Activated naive CD8-positive, alpha-beta T cell (primary cell): ENCODE data around the gene KLHL18.
A peak's percentile ranks its signal among the peaks of the same experiment; 100 is the strongest.
"Not testable (repeated sequence)": the region's sequence is repeated elsewhere in the genome, so short reads cannot be mapped to it uniquely, and the experiment has no call there.

Experiments
- H3K27ac Mint-ChIP-seq: one replicate; pipeline ENCODE4 v1.8.0; 2021; ENCODE audit warnings: mixed read lengths
- H3K27me3 Mint-ChIP-seq: one replicate; pipeline ENCODE4 v1.8.0; 2021; ENCODE audit warnings: mixed read lengths
- H3K36me3 Mint-ChIP-seq: one replicate; pipeline ENCODE4 v1.8.0; 2021; ENCODE audit warnings: mixed read lengths
- H3K4me1 Mint-ChIP-seq: one replicate; pipeline ENCODE4 v1.8.0; 2021; ENCODE audit warnings: low read depth, mixed read lengths
- H3K4me3 Mint-ChIP-seq: one replicate; pipeline ENCODE4 v1.8.0; 2021; ENCODE audit warnings: mild to moderate bottlenecking, mixed read lengths
- H3K9me3 Mint-ChIP-seq: one replicate; pipeline ENCODE4 v1.8.0; 2021; ENCODE audit warnings: low read depth, mixed read lengths

KLHL18 gene

DNA sequence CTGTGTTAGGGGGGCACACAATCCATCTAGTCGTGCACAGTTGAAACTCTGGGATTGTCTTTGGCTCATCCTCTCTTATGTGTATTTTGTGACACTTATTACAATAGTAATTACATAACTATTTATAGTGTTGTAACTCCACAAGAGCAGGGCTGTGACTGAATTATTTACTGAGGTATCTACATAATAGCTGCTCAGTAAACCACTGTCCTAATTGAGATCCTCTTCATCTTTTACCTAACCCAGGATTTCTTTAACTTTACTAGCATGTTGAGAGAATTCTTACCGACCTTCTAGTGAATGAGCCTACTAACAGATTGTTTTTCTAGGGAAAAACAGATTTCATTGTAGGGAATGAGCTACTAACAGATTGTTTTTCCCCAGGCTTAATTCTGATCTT lies 11.1 kb downstream of the KLHL18 start:
- H3K9me3 Mint-ChIP-seq, result no peaks in the 10 kb centered on the region
- no peaks in the 10 kb centered on the region for H3K27me3 Mint-ChIP-seq
- no peak overlapping the region for H3K27ac Mint-ChIP-seq
- peaks cover 27% of the 10 kb centered on the region for H3K36me3 Mint-ChIP-seq
- no peak overlapping the region for H3K4me3 Mint-ChIP-seq
- H3K4me1 Mint-ChIP-seq, result peaks cover 52% of the 10 kb centered on the region

DNA sequence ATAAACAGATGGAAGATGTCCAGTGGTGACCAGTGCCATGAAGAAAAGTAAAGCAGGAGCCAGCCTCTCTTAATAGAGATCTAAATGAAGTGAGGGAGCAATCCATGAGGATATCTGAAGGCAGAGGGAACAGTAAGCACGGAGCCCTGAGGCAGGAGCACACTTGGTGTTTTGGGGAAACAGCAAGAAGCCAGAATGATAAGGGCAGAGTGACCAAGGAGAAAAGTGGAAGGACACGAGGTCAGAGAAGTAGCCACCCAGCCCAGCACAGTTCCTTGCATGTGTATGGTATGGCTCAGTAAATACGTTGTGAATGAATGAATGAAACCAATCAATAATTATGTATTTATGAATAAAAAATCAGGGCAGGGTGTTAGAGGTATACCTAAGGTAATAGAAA lies 11.6 kb downstream of the KLHL18 start:
- Mint-ChIP-seq H3K9me3 (no peaks in the 10 kb centered on the region), H3K27me3 (no peaks in the 10 kb centered on the region), H3K27ac (no peak overlapping the region), H3K4me3 (no peak overlapping the region), H3K36me3 (peaks cover 24% of the 10 kb centered on the region), H3K4me1 (peaks cover 52% of the 10 kb centered on the region)

GRCh38 chr3:47295322-47295721 lies 12.6 kb downstream of the KLHL18 start:
- Mint-ChIP-seq H3K36me3 (peaks cover 18% of the 10 kb centered on the region), H3K4me3 (no peak overlapping the region), H3K9me3 (no peaks in the 10 kb centered on the region), H3K27ac (peak overlapping the region; percentile 54), H3K4me1 (peaks cover 51% of the 10 kb centered on the region), H3K27me3 (no peaks in the 10 kb centered on the region)

GRCh38 chr3:47295976-47296375 lies 13.2 kb downstream of the KLHL18 start:
- H3K36me3 Mint-ChIP-seq, result peaks cover 16% of the 10 kb centered on the region
- H3K27me3 Mint-ChIP-seq, result no peaks in the 10 kb centered on the region
- H3K27ac Mint-ChIP-seq, result no peak overlapping the region
- peaks cover 47% of the 10 kb centered on the region for H3K4me1 Mint-ChIP-seq
- no peak overlapping the region for H3K4me3 Mint-ChIP-seq
- H3K9me3 Mint-ChIP-seq, result no peaks in the 10 kb centered on the region

- Mint-ChIP-seq H3K9me3 (no peaks in the 10 kb centered on the region), H3K27me3 (no peaks in the 10 kb centered on the region), H3K4me3 (no peak overlapping the region), H3K4me1 (peaks cover 50% of the 10 kb centered on the region), H3K36me3 (peaks cover 18% of the 10 kb centered on the region), H3K27ac (no peak overlapping the region)
Measured at GRCh38 chr3:47296562-47297302, 14.0 kb downstream of the KLHL18 start.

GRCh38 chr3:47298439-47298838 lies 15.7 kb downstream of the KLHL18 start:
- peaks cover 29% of the 10 kb centered on the region for H3K36me3 Mint-ChIP-seq
- H3K4me3 Mint-ChIP-seq, result no peak overlapping the region
- H3K4me1 Mint-ChIP-seq, result peaks cover 54% of the 10 kb centered on the region

DNA sequence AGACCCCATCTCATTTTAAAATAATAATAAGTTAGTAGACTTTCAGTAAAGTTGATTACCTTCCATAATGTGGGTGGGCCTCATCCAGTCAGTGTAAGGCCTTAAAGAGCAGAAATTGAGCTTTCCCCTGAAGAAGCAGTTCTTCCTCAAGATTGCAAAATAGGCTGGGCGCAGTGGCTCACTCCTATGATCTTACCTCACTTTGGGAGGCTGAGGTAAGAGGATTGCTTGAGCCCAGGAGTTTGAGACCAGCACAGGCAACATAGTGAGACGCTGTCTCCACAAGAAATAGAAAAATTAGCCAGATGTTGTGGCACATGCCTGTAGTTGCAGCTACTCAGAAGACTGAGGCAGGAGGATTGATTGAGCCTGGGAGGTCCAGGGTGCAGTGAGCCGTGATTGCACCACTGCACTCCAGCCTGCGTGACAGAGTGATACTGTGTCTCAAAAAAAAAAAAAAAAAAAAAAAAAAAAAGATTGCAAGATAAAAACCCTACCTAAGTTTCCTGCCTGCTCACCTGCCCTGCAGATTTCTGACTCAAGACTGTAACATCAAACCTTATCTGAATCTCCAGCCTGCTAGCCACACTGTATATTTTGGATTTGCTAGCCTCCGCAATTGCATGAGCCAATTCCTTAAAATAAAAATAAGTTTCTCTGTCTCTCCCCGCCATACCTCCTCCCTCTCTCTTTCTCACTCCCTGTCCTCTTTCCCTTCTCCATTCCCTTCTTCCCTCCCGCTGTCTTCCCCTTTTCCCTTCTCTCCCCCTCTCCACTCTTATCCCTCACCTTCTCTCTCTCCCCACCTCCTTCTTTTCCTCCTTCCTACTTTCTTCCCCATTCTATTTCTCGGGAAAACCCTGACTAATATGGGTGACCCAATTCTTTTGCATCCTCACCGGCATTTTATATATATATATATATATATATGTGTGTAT lies 16.9 kb downstream of the KLHL18 start:
- no peak overlapping the region for H3K27ac Mint-ChIP-seq
- H3K9me3 Mint-ChIP-seq, result no peaks in the 10 kb centered on the region
- H3K27me3 Mint-ChIP-seq, result no peaks in the 10 kb centered on the region
- H3K4me3 Mint-ChIP-seq, result no peak overlapping the region
- H3K4me1 Mint-ChIP-seq, result peaks cover 53% of the 10 kb centered on the region
- H3K36me3 Mint-ChIP-seq, result peaks cover 29% of the 10 kb centered on the region

More at GRCh38 chr3:47298439-47298838, 15.7 kb downstream of the KLHL18 start:
- Mint-ChIP-seq H3K27me3 (no peaks in the 10 kb centered on the region), H3K27ac (no peak overlapping the region), H3K9me3 (no peaks in the 10 kb centered on the region)

- peaks cover 47% of the 10 kb centered on the region for H3K4me1 Mint-ChIP-seq
- H3K36me3 Mint-ChIP-seq, result peaks cover 32% of the 10 kb centered on the region
- no peaks in the 10 kb centered on the region for H3K9me3 Mint-ChIP-seq
- H3K4me3 Mint-ChIP-seq, result no peak overlapping the region
- no peak overlapping the region for H3K27ac Mint-ChIP-seq
- H3K27me3 Mint-ChIP-seq, result no peaks in the 10 kb centered on the region
Measured at GRCh38 chr3:47301456-47301855, 18.7 kb downstream of the KLHL18 start.

DNA sequence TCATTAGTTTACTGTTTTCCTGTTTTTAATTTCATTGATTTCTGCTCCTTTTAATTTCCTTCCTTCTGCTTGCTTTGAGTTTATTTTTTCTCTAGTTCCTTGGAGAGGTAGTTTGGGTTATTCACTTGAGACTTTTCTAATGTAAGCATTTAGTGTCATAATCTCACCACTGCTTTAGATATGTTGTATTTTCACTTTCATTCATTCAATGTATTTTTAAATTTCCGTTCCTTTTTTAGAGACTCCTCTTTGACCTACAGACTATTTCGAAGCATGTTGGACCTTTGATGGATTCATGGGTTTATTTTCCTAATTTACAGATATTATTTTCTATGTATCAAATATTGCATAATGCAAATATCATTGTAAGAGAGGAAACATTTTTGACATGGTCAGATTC lies 23.3 kb downstream of the KLHL18 start:
- peaks cover 30% of the 10 kb centered on the region for H3K36me3 Mint-ChIP-seq
- no peak overlapping the region for H3K27ac Mint-ChIP-seq
- H3K27me3 Mint-ChIP-seq, result no peaks in the 10 kb centered on the region
- no peaks in the 10 kb centered on the region for H3K9me3 Mint-ChIP-seq
- H3K4me3 Mint-ChIP-seq, result no peak overlapping the region
- peaks cover 26% of the 10 kb centered on the region for H3K4me1 Mint-ChIP-seq

DNA sequence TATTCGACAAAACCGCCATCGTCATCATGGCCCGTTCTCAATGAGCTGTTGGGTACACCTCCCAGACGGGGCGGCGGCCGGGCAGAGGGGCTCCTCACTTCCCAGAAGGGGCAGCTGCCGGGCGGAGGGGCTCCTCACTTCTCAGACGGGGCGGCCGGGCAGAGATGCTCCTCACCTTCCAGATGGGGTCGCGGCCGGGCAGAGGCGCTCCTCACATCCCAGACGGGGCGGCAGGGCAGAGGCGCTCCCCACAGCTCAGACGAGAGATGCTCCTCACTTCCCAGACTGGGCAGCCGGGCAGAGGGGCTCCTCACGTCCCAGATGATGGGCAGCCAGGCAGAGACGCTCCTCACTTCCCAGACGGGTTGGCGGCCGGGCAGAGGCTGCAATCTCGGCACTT lies 26.5 kb downstream of the KLHL18 start:
- Mint-ChIP-seq H3K36me3 (peaks cover 17% of the 10 kb centered on the region), H3K4me1 (peaks cover 17% of the 10 kb centered on the region)
- H3K4me3 Mint-ChIP-seq, H3K9me3 Mint-ChIP-seq, H3K27me3 Mint-ChIP-seq, H3K27ac Mint-ChIP-seq: not testable (repeated sequence)

DNA sequence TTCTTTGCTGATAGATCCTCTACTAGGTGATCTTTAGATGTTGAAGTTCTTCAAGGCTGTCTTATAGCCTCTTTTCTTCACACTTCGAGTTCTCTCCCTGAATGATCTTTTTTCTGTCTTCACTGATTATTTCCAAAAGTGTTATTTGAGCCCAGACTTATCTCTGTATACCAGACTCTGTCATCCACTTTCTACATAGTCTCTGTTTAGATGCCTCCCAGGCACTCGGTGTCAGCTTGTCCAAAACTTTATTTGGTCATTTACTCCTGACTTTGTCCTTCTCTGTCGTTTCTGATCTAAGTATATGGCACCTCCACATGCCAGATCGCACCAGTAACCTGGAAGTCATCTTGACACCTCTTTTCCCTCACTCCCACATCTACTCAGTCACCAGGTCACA lies 27.6 kb downstream of the KLHL18 start:
- H3K4me1 Mint-ChIP-seq, result peaks cover 16% of the 10 kb centered on the region

GRCh38 chr3:47313341-47314055 lies 30.8 kb downstream of the KLHL18 start:
- H3K36me3 Mint-ChIP-seq, result peaks cover 4% of the 10 kb centered on the region
- H3K9me3 Mint-ChIP-seq, result no peaks in the 10 kb centered on the region
- no peak overlapping the region for H3K27ac Mint-ChIP-seq
- no peak overlapping the region for H3K4me3 Mint-ChIP-seq
- H3K4me1 Mint-ChIP-seq, result peaks cover 4% of the 10 kb centered on the region
- H3K27me3 Mint-ChIP-seq, result no peaks in the 10 kb centered on the region

More for the DNA sequence above, 27.6 kb downstream of the KLHL18 start:
- no peaks in the 10 kb centered on the region for H3K9me3 Mint-ChIP-seq
- no peaks in the 10 kb centered on the region for H3K27me3 Mint-ChIP-seq
- H3K4me3 Mint-ChIP-seq, result no peak overlapping the region
- H3K27ac Mint-ChIP-seq, result no peak overlapping the region
- peaks cover 15% of the 10 kb centered on the region for H3K36me3 Mint-ChIP-seq

- Mint-ChIP-seq H3K4me3 (no peak overlapping the region), H3K27me3 (no peaks in the 10 kb centered on the region), H3K27ac (no peak overlapping the region), H3K9me3 (no peaks in the 10 kb centered on the region), H3K4me1 (peaks cover 4% of the 10 kb centered on the region), H3K36me3 (peaks cover 4% of the 10 kb centered on the region)
Measured at GRCh38 chr3:47314056-47314764, 31.5 kb downstream of the KLHL18 start.

- H3K9me3 Mint-ChIP-seq, result no peaks in the 10 kb centered on the region
- H3K27me3 Mint-ChIP-seq, result no peaks in the 10 kb centered on the region
- peaks cover 4% of the 10 kb centered on the region for H3K4me1 Mint-ChIP-seq
- H3K27ac Mint-ChIP-seq, result no peak overlapping the region
- H3K4me3 Mint-ChIP-seq, result no peak overlapping the region
- H3K36me3 Mint-ChIP-seq, result peaks cover 4% of the 10 kb centered on the region
Measured at GRCh38 chr3:47315069-47315647, 32.4 kb downstream of the KLHL18 start.
